NCI-H345 treated with DMSO at 0.1 percent for 48 hours (cell line): ENCODE data around the gene AGAP1.

Experiments used
- DNase-seq: peaks from one replicate; lab custom pipeline; 2025; ENCODE audit not compliant: unreplicated experiment; lab: John Stamatoyannopoulos, UW

AGAP1 gene

GRCh38 chr2:235897992-235898391, 404.1 kb downstream of the AGAP1 start:
- no peak for DNase-seq

DNA sequence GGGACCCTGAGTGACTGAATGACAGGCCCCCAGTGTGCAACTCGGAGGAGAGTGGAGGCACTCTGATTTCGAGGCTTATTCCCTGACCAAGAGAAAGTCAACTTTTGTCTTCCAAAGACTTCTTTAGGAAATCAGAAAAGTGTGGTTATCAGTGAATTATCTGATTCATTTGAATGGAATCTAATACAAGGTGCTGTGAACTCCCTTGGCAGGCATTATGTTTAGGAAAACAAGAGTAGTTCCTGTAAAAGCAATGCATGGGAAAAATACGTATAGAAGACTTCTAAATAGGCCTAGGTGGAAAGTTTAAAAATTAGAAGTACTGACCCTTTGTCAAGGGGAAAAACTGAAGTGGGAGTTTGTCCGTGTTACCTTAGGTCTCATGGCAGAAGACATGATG, 404.9 kb downstream of the AGAP1 start:
- no peak for DNase-seq

DNA sequence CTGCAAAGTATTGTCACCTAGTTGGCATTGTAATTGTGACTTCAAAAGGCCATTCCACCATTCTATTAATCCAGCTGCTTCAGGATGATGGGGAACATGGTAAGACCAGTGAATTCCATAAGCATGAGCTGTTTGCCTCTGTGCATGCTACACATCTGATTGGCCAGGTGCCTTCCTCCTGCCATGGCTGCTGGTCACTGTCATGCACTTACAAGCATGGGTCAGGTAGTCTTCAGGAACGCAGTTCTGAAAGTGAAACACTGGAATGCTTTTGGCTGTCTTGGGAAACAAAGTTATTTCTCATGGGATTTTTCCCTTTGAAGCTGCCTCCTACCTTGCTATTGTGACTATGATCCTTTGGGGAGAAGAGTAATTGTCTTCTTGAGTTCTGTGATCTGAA, 406.8 kb downstream of the AGAP1 start:
- DNase-seq: no peak

DNA sequence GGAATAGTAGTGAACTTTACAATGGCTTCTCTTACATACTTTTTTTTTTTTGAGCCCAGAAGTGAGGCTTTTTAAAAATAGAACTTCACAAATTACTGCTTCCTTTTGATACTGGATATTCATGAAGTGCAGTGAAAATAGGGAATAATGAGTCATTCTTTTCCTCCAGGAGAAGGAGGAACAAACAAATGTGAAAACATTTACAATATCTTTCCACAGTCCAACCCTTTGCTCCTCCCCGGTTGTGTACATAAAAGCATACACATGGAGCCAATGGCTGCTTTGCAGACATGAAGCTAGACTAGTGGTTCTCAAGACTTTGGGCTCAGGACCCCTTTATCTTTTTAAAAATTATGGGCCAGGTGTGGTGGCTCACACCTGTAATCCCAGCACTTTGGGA, 407.4 kb downstream of the AGAP1 start:
- no peak for DNase-seq

- no peak for DNase-seq
These were observed 410.1 kb downstream of the AGAP1 start for GRCh38 chr2:235903782-235904584.

- no peak for DNase-seq
These were observed 410.7 kb downstream of the AGAP1 start for GRCh38 chr2:235904585-235904931.

- DNase-seq: no peak
These were observed 415.0 kb downstream of the AGAP1 start for GRCh38 chr2:235908826-235909225.

DNA sequence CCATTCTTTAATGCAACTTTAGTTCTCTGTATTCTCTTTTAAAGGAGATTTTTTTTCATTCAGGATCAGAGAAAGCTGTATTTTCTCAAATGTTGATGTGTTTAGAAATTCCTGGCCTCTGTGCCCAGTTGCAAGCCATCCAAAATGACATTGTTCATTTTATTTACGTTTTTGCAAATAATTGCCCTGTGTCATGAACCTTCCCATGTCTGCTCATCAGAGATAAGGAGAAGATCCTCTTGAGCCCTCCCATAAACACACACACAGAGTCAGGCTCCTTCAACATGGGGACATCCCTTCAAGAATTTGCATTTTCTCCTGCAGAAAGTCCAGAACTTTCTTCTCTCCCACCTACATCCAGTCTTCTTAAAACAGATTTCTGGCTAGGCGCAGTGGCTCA, 415.5 kb downstream of the AGAP1 start:
- DNase-seq: no peak

- no peak for DNase-seq
These were observed 416.2 kb downstream of the AGAP1 start for GRCh38 chr2:235910067-235910466.

DNA sequence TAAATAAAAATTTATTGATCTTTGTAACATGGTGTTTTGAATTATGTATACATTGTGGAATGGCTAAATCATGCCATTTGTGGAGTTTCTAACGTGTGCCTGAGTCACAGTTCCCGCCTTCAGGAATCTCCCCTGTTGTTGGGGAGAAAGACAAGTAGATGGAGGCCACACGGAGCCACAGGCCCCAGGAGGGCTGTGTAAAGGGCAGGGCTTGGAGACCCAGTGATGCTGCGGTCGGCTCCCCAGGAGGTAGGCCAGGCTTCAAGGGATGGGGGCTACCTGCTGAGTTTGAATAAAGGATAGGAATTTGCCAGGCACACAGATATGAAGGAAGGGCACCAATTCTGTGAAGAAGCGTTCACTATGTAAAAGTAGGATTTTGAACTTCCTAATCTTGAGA, 417.3 kb downstream of the AGAP1 start:
- no peak for DNase-seq

GRCh38 chr2:235911633-235912233, 417.9 kb downstream of the AGAP1 start:
- DNase-seq: no peak

GRCh38 chr2:235914756-235915155, 420.9 kb downstream of the AGAP1 start:
- no peak for DNase-seq

DNA sequence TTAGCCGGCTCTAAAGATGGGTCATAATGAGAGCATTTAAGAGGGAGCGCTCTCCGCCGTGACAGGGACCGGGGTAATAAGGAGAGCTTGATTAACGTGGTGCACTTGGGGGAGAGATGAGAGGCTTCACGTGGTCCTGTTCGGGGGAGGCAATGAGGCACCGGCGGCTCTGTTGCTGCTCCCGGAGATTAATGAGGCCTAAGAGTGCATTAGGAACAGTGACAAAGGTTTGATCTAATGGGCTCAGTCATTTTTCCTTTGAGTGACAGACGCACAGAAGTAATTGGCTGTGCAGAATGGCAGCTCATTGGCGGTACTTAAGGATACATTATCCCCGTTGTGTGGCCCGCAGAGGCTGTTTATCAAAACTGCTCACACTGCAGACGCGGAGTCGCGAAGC, 423.7 kb downstream of the AGAP1 start:
- no peak for DNase-seq

DNA sequence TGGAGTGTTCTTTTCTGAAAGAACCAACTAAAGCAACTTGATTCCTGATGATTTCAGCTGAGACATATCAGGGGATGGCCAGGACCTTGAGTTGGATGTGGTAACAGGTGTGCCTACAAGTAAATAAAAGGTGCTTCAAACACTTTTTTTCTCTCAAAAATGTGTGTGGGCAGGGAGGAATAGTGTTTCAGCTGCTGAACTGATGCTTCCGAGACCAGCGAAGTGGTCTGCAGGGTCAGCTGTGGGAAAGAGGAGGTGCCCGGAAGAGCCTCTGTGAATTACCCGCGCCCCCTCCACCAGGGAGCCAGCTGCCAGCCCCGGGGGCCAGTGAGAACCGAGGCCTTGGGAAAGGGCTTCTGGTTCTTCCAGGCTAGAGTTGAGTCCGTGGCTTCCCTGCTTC, 425.0 kb downstream of the AGAP1 start:
- DNase-seq: no peak

DNA sequence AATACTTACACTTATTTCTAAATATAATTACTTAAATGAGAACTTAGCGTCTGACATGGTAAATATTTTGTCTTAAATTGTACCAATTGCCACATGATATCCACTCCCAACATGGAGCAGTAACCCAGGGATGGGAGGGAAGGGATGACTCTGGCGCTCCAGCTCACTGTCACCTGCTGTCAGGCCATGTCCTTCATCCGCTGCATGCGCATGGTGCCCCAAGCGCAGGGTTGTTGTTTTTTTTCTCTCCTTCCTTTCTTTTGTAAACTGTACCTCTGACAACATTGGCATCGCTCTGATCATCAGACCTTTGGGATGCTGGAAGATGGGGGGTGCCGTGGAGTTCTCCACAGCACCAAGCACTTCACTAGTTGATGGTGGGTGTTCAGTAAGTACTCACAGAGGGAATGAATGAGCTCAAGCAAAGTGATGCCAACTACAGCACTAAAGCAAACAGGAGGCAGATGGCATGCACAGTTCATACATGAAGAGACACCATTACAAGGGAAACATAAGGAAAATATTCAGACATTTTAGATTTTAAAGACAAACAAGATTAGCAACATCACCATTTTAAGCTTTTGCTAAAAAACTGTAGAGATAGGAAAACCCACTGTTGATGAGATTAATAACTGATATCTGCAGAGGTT, 426.5 kb downstream of the AGAP1 start:
- no peak for DNase-seq

- DNase-seq: no peak
These were observed 427.8 kb downstream of the AGAP1 start for GRCh38 chr2:235921508-235922191.

DNA sequence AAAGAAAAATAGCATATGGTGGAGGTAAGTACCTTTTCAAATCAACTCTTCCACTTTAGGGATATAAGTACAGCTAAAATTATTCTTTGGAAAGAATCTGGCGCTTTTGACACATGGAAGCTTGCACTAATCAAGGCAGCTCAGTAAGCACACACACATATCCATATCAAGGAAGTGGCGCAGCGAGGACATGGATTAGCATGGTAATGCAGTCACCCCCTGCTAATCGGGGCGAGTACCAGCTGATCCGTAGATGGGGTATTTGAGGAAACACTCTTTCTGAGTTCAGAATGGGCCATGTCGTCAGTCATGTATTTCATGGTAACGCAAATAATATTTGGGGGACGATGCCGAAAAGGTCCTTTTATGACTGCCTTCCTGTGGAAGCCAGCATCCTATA, 429.0 kb downstream of the AGAP1 start:
- DNase-seq: no peak

GRCh38 chr2:235923859-235924674, 430.2 kb downstream of the AGAP1 start:
- no peak for DNase-seq

DNA sequence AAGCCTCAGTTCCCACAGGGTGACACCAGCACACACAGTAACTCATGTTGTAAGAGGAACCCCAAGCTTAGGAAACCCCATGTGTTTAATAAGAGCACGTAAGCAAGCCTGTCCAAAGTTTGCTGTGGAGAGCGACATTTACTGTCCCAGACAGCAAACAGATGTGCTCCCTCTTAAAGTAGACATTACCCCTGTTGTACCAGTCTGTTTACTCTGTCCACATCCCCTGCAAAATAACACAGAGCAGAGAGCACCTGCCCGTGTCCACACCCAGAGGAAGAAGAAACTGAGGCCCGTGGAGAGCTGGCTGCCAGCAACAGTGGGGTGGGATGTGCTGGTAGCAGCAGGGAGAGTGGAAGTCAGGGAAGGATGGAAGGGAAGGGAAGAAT, 430.8 kb downstream of the AGAP1 start:
- no peak for DNase-seq

DNA sequence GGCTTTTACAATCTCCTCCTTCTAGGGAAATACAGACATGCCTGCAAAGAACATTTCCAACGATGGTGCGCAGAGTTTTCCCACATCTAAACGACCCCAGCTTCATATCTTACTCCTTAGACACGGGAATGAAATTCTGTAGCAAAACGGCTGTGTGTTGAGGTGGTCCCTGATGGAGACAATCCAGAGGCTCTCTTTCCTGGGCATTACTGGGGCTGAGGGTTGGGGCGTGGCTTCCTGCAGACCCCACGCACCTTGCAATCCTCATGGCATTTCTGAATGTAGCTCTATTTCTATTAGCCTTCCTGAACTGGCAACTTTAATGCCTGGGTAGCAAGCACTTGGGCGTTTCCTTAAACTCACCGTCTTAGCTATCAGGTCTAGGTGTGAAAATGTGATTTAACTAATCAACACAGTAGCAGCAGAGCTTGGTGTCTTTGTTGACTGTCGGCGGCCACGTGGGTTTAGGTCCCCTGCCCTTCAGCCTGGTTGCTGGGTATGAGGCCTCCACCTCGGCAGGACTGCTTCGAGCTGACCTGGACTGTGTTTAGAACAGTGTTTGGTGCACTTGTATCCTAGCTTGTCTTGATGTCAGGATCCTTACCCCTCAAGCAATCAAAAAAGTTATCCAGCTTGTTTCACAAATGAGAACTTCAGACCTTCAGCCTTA, 431.5 kb downstream of the AGAP1 start:
- DNase-seq: no peak

DNA sequence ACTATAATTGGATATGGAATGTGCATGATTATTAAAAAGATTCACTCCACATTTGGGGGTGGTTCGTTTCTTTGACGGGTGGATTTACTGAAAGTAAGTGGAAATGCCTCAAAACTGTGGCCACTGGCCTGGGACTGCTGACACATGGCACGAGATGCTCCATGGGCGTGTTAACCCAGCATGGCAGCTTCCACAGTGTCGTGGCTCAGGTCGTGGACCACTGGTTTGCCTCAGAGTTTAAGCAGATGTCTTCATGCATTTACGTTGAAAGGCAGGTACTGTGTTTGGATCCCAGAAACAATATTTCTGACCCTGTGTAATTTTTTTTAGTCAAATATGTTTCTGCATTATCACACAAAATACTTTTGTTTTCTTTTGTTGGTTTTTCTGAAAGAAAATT, 432.4 kb downstream of the AGAP1 start:
- DNase-seq: no peak
